ENCODE results near the gene COL23A1.

The COL23A1 gene

DNA sequence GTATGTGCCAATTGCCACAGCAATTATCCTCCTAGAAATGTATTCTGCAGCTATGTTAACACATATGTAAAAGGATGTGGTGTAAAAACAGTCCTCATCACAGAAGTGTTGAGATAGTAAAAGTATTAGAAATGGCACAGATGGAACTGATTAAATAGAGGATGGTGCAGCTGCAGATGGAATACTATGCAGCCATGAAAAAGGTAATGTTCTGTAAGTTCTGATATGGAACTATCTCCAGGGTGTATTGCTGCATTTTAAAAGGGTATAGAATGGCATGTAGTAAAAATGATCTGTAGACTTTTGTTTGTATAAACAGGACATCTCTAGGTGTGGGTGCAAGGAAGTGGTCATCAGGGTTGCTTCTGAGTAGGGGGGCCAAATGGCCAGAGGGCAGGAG is 294.6 kb downstream of the COL23A1 start:
- H3K36me3 Mint-ChIP-seq (ENCODE audit: low read depth): no peaks in the 10 kb centered on the region
- H3K4me1 Mint-ChIP-seq (ENCODE audit: low read depth): no peaks in the 10 kb centered on the region
- H3K9me3 Mint-ChIP-seq: no peaks in the 10 kb centered on the region
- no peak overlapping the region for H3K4me3 Mint-ChIP-seq
- H3K27ac Mint-ChIP-seq: no peak overlapping the region
- H3K27me3 Mint-ChIP-seq: no peaks in the 10 kb centered on the region

DNA sequence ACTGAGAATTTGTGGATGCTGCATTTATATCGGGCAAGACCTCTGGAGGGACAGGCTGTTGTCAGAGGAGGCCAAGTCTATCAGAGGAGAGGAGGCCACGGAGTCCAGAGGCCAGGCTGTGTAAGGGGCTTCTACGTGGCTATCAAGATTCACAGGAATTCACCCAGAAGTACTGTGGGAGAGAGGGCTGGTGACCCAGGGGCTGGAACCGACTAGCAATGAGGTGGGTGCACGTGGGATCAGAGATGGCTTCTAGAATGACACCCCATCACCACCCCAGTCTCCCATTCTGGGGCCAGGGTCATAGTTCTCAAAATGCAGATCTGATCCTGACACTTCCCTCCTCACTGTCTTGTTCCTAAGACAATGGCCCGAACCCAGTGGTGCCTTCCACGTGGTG is 296.4 kb downstream of the COL23A1 start:
- H3K27me3 Mint-ChIP-seq: no peaks in the 10 kb centered on the region
- H3K36me3 Mint-ChIP-seq (ENCODE audit: low read depth): no peaks in the 10 kb centered on the region
- H3K27ac Mint-ChIP-seq: no peak overlapping the region
- H3K9me3 Mint-ChIP-seq: no peaks in the 10 kb centered on the region
- no peaks in the 10 kb centered on the region for H3K4me1 Mint-ChIP-seq (ENCODE audit: low read depth)
- H3K4me3 Mint-ChIP-seq: no peak overlapping the region

DNA sequence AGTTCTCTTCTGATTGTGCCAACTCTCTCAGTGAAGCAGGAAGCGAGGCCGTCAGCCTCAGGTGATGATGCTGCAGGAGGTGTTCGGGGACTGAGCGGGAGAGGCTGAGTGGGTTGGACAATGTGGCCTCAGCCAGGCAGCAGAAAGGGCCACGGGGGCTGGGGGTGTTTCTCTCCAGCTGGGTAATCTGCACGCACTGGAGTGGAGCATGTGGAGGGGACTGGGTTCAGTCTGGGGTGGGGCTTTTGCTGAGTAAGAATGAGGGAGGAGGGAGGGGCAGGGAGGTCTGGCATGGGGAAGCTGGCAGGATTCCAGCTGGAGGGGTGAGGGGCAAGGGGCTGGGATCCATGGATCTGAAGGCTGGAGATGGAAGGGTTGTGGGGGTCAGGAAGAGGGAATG is 296.8 kb downstream of the COL23A1 start:
- no peaks in the 10 kb centered on the region for H3K4me1 Mint-ChIP-seq (ENCODE audit: low read depth)
- H3K4me3 Mint-ChIP-seq: no peak overlapping the region
- no peak overlapping the region for H3K27ac Mint-ChIP-seq
- H3K27me3 Mint-ChIP-seq: no peaks in the 10 kb centered on the region
- no peaks in the 10 kb centered on the region for H3K9me3 Mint-ChIP-seq
- no peaks in the 10 kb centered on the region for H3K36me3 Mint-ChIP-seq (ENCODE audit: low read depth)

DNA sequence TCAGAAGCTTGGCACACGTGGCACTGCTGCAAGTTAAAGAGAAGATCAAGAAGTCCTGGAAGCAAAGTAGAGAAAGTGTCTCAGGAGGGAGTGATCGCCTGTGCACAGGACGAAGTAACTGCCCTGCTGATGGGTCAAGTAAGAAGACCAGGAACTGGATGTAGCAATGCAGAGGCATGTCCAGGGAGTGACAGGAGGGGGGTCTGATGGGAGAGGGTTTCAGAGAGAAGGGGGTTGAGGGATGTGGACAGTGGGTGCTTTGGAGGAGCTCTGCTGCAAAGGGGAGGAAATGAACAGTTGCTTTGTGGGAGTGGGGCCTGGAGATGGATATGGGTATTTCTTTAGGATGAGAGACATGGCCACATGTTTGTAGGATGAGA is 297.4 kb downstream of the COL23A1 start:
- no peaks in the 10 kb centered on the region for H3K27me3 Mint-ChIP-seq
- H3K27ac Mint-ChIP-seq: no peak overlapping the region
- no peaks in the 10 kb centered on the region for H3K9me3 Mint-ChIP-seq
- H3K4me3 Mint-ChIP-seq: no peak overlapping the region
- no peaks in the 10 kb centered on the region for H3K4me1 Mint-ChIP-seq (ENCODE audit: low read depth)
- H3K36me3 Mint-ChIP-seq (ENCODE audit: low read depth): no peaks in the 10 kb centered on the region

DNA sequence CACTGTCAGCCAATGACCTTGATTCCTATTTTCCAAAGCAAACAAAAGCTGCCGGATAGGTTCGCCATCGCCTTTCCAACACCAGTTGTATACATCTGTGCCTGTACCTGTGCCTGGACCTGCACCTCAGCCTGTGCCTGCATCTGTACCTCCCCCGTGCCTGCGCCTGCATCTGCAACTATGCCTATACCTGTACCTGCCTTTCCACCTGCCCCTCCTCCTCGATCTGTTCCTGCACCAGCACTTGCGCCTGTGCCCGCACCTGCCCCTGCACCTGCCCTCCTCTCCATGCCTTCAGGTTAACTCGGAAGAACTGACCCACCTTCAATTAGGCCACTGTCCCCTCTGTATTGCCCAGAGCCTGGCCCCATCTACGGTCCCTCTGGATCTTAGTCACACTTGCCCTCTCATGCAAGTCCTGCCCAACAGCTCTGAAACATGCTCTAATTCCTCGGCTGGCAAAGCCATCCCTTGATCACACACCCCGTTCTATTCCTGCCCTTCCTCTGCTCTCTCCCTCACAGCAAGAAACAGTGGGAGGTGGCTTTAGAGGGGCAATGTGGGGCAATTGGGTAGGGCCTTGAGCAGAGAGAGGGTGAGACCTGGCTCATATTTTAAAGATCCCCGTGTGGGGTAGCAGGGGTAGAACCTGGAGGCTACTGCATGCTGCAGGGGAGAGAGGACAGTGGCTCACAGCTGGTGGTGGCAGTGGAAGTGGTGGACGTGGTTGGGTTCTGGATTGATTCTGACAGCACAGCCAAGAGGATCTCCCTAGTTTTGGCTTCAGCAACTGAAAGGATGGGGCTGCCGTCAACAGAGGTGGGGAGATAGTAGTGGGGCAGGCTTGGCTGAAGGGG is 298.0 kb downstream of the COL23A1 start:
- Mint-ChIP-seq H3K4me1 (ENCODE audit: low read depth) (no peaks in the 10 kb centered on the region), H3K4me3 (no peak overlapping the region), H3K36me3 (ENCODE audit: low read depth) (no peaks in the 10 kb centered on the region), H3K9me3 (no peaks in the 10 kb centered on the region), H3K27me3 (no peaks in the 10 kb centered on the region), H3K27ac (no peak overlapping the region)

DNA sequence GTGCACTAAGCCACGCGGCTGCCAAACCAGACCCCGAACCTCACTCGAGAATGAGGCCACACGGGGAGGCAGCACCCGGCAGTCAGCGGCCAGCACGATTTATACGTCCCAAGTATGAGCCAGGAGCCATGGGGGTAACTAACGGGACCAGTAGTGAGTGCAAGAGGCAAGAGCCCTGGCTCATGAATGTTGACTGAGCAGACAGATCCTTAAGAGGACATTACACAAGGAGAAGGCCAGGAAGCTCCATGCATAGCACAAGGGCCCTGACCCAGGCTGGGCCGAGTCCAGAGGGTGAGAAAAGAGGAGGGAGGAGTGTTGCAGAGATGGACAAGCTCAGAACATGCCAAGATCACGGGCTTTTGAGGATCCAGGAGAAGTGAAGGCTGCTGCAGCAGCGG is 299.0 kb downstream of the COL23A1 start:
- Mint-ChIP-seq H3K36me3 (ENCODE audit: low read depth) (no peaks in the 10 kb centered on the region), H3K4me1 (ENCODE audit: low read depth) (no peaks in the 10 kb centered on the region), H3K4me3 (no peak overlapping the region), H3K9me3 (no peaks in the 10 kb centered on the region), H3K27ac (no peak overlapping the region), H3K27me3 (no peaks in the 10 kb centered on the region)

- Mint-ChIP-seq H3K9me3 (no peaks in the 10 kb centered on the region), H3K36me3 (ENCODE audit: low read depth) (no peaks in the 10 kb centered on the region), H3K27me3 (no peaks in the 10 kb centered on the region), H3K4me1 (ENCODE audit: low read depth) (no peaks in the 10 kb centered on the region), H3K4me3 (no peak overlapping the region), H3K27ac (no peak overlapping the region)
These were observed 299.8 kb downstream of the COL23A1 start for GRCh38 chr5:178290376-178290775.

DNA sequence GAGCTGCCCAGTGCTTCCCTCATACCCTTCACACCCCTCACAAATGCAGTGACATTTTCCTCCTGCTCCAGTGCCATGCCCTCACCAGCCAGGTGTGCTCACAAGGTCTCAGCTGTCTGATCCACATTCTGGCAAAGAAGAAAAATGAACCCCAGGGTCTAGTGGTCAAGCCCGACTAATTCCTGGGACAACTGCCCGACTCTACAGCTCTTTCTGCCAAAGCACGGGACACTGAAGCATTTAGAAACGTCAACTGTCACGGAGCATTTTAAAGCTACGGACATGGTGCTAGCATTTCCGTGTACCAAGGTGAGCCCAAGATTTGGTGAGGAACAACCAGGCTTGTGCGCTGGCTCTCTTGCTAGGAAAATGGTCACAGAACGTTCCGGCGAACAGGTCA is 300.8 kb downstream of the COL23A1 start:
- H3K36me3 Mint-ChIP-seq (ENCODE audit: low read depth): no peaks in the 10 kb centered on the region

DNA sequence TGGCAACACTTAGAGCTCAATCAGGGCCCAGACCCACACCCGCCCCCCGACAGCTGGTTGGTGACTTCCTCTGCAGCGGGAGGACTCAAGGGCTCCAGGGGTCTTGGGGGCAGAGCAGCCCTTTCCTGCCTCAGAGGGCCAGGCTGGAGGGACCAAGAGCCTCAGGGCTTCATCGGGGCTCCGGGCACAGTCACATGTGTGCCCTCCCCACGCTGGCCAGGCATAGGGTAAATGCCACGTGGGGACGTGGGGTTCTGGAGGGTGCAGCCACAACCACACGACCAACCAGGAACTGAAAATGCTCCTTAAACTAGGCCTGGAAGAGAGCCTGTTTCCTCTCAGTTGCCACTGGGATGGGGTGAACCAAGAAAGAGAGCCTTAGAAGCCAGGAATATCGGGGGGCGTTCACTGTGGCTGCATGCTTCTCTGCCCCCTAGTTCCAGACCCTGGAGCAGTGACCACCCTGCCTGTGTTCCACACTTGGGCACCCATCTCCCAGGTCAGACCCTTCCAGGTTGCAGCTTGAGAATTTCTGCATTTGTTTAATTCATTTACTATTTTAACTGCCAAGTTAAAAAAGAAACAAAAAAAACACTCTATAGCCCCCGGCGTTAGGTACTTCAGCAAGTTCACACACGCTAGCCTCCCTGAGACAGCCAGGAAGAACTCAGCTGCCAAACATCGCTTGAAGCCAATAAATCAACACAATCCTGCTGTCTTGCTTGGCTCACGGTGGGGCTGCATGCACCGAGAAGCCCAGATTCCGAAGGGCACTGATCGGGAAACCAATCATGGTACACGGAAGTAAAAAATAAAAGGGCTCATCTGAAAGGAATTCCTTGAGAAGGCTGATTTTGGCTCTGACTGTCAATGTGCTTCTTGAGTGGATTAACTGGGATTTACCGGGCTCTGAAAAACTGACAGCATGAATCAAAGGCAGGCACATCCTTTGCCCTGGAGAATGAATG is 301.5 kb downstream of the COL23A1 start:
- H3K27ac Mint-ChIP-seq: no peak overlapping the region
- H3K4me1 Mint-ChIP-seq (ENCODE audit: low read depth): no peaks in the 10 kb centered on the region
- no peaks in the 10 kb centered on the region for H3K27me3 Mint-ChIP-seq
- no peak overlapping the region for H3K4me3 Mint-ChIP-seq
- H3K36me3 Mint-ChIP-seq (ENCODE audit: low read depth): no peaks in the 10 kb centered on the region
- peaks cover 5% of the 10 kb centered on the region for H3K9me3 Mint-ChIP-seq

More for the DNA sequence above, 300.8 kb downstream of the COL23A1 start:
- Mint-ChIP-seq H3K4me3 (no peak overlapping the region), H3K9me3 (no peaks in the 10 kb centered on the region), H3K27ac (no peak overlapping the region), H3K27me3 (no peaks in the 10 kb centered on the region), H3K4me1 (ENCODE audit: low read depth) (no peaks in the 10 kb centered on the region)

DNA sequence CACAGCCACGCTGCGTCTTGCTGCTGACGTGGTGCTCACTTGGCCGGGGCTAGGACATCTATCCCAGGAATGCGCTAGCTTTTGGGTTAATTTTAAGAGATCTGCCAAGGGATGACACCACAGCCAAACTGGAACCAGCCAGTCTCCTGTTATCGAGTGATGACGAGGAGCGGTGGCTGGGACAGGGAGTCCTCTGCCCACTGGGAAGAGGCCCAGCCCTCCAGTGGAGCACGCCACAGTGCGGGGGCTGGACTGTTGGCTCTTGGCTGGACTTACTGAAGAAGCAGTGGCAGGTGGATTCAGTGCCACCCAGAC is 302.4 kb downstream of the COL23A1 start:
- Mint-ChIP-seq H3K27me3 (no peaks in the 10 kb centered on the region), H3K4me3 (no peak overlapping the region), H3K9me3 (peaks cover 11% of the 10 kb centered on the region), H3K27ac (no peak overlapping the region), H3K4me1 (ENCODE audit: low read depth) (no peaks in the 10 kb centered on the region), H3K36me3 (ENCODE audit: low read depth) (no peaks in the 10 kb centered on the region)

DNA sequence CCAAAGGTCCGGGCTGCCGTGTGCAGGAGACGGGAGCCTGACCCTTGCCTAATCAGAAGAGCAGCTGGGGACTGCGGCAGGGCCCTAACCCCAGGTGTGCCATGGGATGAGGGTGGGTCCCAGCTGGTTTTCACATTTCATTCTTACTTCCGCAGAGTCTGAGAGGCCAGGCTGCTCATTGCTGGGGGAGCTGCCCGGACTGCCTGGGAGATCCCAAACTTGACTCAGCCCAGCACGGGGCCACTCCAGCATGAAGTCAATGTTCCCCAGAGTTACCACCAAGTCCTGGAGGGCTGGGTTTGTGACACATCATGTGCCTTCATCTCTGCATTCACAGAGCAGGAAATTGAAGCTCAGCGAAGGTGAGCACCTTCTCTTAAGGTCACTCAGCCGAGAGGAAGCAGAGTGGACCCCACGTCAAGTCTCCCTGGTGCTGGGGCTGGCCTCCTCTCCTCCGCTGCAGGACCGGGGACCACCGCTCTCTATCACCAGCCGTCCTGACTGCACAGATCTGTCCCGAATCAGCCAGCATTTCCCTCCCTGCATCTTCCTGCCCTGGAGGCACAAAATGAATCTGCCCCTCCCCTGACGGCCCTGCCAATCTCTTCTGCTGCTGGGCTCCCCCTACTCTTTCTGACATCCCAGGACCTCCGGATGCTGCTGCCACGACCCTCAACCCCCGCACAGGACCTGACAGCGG is 303.0 kb downstream of the COL23A1 start:
- no peaks in the 10 kb centered on the region for H3K27me3 Mint-ChIP-seq
- H3K36me3 Mint-ChIP-seq (ENCODE audit: low read depth): no peaks in the 10 kb centered on the region
- H3K4me3 Mint-ChIP-seq: no peak overlapping the region
- H3K9me3 Mint-ChIP-seq: peaks cover 11% of the 10 kb centered on the region
- H3K4me1 Mint-ChIP-seq (ENCODE audit: low read depth): no peaks in the 10 kb centered on the region
- no peak overlapping the region for H3K27ac Mint-ChIP-seq

GRCh38 chr5:178286226-178287090 is 303.7 kb downstream of the COL23A1 start:
- peaks cover 11% of the 10 kb centered on the region for H3K9me3 Mint-ChIP-seq
- no peak overlapping the region for H3K27ac Mint-ChIP-seq
- no peaks in the 10 kb centered on the region for H3K4me1 Mint-ChIP-seq (ENCODE audit: low read depth)

GRCh38 chr5:178285399-178286225 is 304.6 kb downstream of the COL23A1 start:
- H3K36me3 Mint-ChIP-seq (ENCODE audit: low read depth): no peaks in the 10 kb centered on the region
- H3K4me3 Mint-ChIP-seq: no peak overlapping the region
- no peaks in the 10 kb centered on the region for H3K4me1 Mint-ChIP-seq (ENCODE audit: low read depth)
- no peak overlapping the region for H3K27ac Mint-ChIP-seq
- no peaks in the 10 kb centered on the region for H3K27me3 Mint-ChIP-seq
- peaks cover 11% of the 10 kb centered on the region for H3K9me3 Mint-ChIP-seq

More at GRCh38 chr5:178286226-178287090, 303.7 kb downstream of the COL23A1 start:
- H3K27me3 Mint-ChIP-seq: no peaks in the 10 kb centered on the region
- H3K4me3 Mint-ChIP-seq: no peak overlapping the region
- no peaks in the 10 kb centered on the region for H3K36me3 Mint-ChIP-seq (ENCODE audit: low read depth)
